Measurements from ENCODE around the gene UBA3.

Gene UBA3

DNA sequence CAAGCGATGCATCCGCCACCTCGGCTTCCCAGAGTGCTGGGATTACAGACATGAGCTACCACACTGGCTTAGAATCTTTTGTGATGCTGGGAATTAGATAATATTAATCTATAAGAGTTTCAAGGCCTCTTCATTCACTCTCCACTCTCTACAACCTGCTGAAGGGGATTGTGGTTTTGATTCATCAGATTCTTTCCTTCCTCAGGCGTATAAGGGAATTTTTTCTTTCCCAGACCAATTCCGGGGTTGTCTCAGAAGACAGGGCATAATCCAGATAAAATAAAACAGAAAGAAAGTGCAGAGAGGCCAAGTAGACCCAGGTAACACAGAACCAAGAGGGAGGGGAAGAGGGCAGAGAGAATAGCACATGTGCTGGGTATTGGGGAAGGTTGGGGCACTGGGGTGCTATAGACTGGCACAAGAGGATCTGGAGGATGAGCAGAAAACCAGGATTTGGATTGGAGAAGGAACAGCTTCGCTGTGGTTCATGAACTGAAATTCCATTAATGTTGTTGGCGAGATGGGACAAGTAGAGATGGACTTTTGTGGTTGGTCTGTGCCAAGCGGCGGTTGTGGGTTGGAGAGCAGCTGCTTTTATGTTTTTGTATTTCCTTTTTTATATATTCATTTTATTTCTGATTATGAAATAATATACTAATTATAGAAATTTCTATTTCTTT lies 17.4 kb upstream of the UBA3 start:
- DNase-seq = no peak

DNA sequence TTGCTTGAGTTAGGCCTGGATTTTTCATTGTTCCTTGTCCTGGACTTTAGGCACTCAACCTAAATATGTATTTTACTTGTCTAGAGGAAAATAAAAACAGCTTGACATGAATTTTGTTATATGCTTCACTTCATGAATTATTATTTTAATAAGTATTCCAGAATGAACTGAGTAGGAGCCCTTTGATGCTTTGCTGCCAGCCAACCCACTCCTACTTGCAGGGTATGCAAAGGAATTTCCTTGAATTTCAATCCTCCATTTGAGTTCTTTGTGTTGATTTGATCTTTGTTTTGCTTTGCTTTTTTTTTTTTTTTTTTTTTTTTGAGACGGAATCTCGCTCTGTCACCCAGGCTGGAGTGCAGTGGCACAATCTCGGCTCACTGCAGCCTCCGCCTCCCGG lies 16.1 kb upstream of the UBA3 start:
- no peak for DNase-seq

DNA sequence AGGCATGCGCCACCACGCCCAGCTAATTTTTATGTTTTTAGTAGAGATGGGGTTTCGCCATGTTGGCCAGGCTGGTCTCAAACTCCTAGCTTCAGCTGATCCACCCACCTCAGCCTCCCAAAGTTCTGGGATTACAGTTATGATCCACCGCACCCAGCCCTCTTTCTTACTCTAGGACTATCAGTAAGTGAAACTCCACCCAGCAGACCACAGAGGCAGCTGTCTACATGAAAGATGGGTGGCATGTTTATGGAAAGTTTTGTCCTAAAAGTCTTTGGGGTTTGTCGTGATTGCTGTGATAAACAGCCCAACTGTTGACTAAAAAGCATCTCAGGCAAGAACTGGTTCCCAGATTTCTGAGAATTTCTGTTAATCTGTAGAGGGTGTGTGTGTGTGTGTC lies 15.5 kb upstream of the UBA3 start:
- DNase-seq = peak; percentile 85

DNA sequence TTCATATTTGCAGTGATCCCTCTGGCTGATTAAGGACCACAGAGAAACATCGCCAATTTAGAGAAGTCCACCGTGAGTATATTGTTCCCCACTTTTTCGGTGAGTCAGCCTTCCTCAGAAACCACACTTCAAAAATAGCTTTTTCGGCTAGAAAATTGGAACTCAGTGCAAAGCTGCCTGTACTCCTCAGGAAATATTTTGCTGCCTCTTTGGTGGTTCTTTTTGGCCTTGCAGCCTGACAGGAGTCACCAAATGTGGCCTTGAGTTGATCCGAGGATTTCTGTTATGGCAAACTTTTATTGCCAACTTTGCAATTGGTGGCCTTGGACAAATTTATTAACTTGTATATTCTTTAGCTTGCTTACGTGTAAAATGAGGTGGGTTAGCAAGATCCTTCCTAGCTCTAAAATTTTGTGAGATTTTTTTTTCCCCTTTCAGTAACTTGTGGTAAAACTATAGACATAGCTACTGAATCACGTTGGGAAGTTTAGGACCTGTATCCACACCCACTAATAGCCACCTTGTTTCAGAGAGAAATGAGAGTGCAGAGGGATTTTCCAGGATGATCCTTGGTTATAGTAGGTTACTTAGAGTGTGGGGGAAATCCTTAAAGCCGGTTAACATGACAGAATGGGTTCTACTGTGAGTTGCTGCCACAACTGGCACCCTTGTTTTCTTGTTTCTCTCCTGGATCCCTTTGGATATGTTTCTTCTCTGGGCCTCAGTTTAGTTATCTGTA lies 14.5 kb upstream of the UBA3 start:
- peak; percentile 90 for DNase-seq

DNA sequence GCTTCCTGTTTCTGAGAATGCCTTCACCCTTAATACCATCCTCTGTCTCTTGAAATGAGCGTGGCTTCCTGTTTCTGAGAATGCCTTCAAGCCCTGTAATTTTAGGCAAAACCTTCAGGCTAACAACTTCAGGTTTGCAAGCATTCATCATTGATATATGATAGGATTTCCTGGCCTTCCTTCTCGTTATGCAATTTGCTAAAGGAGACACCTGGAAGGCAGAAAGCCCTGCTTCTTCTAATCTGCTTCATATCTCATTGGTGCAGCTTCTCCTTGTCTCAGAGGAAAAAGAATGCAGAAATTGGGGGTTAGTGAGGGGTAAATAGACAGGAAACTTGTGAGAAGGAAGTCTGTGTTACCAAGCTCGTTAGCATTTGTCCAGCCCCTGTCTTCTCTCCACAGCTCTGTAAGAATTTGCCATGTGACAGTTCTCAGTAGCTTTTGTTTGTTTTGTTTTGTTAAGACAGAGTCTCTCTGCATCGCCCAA lies 11.9 kb upstream of the UBA3 start:
- peak; percentile 83 for DNase-seq

DNA sequence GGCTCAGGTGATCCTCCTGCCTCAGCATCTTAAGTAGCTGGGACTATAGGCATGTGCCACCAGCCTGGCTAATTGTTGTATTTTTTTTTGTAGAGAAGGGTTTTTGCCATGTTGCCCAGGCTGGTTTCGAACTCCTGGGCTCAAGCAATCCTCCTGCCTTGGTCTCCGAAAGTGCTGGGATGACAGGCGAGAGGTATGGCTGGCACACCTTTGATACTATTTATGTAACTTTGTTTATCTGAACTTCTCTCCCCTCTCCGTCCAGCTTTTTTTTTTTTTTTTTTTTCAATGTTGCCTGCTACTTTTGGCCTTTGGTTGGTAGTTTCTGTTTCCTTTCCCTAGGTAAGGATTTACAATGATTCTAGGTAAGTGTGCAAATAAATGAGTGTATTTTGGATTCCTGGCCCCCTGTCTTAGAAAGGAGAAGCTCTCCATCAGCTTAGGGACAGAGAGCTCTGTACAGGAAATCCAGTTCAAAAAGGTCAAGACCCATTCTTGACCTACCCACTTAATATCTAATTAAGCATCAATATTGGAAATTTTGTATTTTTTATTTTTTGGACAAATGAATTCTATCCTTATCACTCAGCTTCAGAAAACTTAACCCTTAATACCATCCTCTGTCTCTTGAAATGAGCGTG lies 11.3 kb upstream of the UBA3 start:
- no peak for DNase-seq

DNA sequence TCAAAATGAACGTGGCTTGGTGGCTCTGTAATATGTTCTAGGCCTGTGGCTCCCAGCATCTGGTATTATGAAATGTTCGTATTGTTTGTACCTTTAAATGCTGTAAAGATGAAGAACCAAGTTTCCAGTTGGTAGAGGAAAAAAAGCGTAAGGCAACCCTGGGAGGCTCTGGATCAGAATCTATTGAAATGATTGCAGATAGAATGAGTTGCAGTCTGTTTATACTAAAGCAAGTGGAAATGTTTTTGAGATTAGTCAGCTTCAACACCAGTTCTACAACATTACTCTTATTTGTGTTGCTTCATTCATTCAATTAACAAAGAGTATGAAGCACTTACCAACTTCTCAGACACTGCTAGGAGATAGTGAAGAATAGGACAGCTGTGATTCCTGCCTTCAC lies 9.9 kb upstream of the UBA3 start:
- DNase-seq = no peak

DNA sequence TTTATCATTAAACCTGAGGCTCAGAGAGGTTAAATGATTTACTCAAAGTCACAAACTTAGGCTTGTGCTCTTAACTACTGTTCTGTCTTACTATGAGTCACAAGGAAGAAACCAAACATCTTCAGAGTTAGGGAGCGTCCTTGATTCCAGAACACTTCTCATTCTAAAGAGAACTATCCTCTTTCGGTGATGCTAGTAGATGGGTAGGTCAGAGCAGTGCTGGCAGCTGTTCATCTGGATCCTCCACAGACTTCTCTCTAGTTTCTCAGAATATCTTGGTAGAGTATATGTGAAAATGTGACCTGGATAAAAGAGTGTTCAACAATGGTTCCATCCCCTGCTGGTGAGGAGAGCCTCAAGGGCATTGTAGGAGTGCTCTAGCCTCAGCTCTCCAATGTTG lies 7.9 kb upstream of the UBA3 start:
- no peak for DNase-seq

DNA sequence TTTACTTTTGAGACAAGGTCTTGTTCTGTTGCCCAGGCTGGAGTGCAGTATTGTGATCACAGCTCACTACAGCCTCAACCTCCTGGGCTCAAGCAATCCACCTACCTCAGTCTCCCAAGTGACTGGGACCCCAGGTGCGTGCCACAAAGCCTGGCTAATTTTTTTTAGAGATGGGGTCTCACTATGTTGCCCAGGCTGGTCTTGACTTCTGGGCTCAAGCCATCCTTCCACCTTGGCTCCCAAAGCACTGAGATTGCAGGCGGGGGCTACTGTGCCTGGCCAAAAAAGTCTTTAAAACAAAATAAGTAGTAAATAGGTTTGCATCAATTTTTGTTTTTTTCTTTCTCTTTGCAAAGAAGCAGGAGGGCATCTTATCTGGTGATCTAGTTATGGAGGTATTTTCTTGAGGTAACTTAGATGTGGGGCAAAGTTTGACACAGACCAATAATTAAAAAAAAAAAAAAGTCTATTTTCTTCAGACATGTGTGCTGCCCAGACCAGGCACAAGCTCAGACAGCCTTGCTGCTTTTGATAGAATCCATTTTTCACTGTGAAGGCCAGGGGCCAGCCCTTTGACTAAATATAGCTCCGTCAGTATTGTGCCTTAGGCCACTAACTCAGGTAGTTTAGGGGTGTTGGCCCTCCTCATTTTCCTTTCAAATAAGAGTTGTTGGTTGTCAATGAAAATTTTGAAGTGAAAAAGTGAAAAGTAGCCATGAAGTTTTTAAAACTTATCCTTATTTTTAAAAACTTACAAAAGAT lies 7.0 kb upstream of the UBA3 start:
- DNase-seq = no peak

DNA sequence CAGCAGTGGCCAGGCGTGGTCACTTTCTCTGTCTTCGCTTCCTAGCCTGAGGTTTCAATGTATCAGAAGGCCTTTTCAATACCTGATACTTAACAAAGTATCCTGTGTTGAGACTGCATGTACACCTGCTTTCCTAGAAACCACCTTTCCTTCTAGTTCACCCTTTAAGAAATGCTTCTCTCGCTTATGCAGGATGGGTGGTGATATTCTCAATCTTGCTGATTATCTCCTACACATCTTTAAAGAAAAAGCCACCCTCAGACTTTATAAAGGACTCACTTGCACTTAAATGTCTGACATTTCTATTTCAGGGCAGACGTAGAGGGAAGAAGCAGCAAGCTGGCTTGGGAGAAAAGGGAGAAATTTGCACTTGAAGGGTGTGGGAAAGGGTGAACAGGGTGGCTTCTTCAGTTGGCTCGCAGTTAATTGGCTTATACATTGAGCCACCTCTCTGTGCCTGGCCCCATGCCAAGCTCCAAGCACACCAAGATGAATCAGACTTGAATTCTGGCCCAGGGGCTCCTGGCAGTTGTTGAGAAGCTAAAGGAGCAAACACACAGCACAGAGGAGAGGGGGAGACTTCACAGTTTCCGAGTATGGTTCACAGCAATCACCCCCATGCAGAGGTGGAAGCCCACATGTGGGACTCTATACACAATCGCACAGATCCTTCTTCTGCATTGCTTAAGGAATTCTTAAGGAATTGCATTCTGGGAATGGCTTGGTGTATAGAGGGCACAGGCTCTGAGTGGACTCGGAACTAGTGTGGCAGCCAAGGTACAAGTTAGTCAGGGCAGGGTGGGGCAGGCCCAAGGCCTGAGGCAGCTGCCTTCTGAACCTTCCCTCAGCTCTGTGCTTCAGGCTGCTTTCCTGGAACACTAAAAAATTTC lies 5.9 kb upstream of the UBA3 start:
- DNase-seq = peak; percentile 92

DNA sequence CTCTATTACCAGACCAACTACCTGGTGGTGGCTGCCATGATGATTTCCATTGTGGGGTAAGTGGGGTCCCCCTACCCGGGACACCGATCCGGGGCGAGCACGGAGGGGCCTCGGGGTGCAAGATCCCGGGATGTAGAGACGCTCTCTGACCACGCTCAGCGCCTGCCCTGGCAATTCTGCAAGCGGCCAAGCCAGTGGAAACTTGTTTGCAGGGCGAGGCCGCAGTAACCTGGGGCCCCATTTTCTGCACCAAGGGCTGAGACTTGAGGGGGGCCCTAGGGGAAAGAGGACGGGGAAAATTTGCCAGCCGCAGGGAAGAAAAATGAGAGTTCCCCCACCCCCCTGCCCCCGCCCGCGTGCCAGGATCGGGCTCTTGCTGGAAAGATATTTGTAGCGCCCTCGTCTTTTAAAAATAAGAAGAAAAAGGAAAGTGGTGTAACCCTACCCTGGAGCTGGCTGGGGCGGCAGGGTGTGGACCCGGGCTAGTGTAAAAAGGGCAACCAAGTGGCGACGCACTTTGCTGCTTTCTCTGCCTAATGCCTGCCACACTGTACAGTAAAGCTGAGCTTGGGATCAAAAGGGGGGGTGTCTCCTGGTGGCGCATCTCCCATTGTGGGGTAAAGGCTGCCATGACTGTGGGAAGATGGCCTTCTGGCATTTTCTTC lies 5.1 kb upstream of the UBA3 start:
- peak; percentile 54 for DNase-seq

DNA sequence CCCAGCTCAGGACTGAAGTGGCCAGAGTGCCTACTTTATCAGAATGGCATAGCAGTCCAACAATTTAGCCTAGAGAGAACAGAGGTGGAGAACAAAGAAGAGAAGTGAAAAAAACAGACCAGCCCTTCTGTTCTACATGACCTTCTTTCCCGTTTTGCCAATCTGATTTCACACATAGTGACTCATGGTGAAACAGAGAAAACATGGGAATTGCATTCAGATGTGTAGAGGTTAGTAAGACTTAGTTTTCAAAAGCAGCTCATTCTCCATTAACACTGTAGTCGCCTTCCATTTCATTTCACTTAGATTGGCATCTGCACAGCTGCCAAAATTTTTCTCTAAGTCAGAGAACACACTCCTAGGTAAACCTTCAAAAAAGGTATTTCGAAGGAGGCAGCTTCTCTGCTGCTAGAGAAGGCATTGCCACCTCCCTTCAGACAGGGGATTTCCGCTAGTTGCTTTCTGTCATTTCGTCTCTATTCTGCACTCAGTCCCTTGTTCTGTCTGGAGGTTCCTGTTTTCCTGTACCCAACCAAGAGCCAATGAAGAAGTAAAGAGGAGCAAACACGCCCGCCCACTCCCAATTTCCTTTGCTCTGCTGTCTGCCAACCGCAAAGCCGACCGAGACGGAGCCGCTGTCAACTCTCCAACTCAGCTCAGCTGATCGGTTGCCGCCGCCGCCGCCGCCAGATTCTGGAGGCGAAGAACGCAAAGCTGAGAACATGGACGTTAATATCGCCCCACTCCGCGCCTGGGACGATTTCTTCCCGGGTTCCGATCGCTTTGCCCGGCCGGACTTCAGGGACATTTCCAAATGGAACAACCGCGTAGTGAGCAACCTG lies 4.4 kb upstream of the UBA3 start, which contains the start of gene ARL6IP5:
Gene ARL6IP5, plus strand, starts transcription at position 612 of the 842 bp plus-strand sequence. Its CDS starts 111 bp downstream, at position 723.
- DNase-seq = peak; percentile 99

DNA sequence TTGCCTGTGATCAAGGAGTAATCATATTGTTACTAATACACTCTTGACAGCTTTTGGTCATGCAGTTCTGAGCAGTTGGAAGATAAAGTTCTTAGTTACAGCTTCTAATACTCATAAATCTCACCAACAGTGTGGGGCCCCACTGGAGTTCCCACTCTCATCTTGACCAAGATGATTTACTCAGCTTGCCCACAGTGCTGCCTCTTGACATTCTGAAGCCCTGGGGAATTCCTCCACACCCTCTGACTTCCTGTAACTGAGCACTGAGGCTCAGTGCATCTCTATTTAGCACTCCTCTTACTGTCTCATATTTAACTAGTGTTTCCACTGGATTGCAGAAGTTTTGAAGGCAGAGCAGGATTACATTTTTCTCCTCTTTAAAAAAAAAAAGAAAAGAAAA lies 2.6 kb upstream of the UBA3 start:
- peak; percentile 58 for DNase-seq

DNA sequence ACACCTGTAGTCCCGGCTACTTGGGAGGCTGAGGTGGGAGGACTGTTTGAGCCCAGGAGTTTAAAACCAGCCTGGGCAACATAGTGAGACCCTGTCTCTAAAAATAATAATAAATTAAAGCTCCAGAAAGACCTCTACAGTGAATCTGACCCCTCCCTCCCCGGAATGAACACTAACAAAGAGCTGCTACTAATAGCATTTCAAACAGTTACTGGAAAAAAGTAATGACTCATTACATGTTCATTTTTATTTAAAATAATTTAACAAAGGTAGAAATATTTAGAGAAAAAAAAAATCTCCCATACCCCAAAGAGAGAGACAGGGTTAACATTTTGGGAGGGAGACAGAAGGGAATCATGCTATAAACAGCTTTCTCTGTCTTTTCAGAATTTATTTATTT lies 2.2 kb upstream of the UBA3 start:
- no peak for DNase-seq

DNA sequence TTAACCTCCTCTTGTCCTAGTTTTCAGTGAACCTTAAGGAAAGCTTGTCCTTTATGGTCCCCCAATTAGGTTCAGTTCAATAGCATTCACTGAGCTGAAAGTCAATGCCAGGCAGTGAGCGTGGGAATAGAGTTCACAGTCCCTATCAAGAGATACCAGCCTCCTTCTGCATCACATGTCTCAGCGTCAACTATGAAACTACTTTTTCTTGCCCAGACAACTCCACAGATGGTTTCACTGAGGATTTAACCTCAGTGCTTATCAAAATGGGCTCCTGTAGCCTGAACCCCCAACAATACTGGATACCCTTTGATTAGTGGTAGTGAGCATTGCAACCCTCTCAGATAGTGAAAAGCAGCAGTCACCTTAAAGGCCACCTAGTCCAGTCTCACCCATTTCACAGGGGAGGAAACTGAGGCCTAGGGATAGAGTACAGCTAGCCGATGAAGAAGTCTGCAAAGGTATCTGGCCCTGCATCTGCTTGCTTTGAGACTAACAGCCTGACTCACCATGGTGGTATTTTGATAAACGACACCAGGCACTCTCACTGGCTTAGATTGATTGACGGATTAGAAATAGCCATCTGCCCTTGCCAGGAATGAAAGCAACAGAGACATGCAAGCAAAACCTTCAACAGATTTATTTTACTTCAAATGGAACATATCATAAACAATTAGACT lies 1.6 kb upstream of the UBA3 start:
- DNase-seq = peak; percentile 79

DNA sequence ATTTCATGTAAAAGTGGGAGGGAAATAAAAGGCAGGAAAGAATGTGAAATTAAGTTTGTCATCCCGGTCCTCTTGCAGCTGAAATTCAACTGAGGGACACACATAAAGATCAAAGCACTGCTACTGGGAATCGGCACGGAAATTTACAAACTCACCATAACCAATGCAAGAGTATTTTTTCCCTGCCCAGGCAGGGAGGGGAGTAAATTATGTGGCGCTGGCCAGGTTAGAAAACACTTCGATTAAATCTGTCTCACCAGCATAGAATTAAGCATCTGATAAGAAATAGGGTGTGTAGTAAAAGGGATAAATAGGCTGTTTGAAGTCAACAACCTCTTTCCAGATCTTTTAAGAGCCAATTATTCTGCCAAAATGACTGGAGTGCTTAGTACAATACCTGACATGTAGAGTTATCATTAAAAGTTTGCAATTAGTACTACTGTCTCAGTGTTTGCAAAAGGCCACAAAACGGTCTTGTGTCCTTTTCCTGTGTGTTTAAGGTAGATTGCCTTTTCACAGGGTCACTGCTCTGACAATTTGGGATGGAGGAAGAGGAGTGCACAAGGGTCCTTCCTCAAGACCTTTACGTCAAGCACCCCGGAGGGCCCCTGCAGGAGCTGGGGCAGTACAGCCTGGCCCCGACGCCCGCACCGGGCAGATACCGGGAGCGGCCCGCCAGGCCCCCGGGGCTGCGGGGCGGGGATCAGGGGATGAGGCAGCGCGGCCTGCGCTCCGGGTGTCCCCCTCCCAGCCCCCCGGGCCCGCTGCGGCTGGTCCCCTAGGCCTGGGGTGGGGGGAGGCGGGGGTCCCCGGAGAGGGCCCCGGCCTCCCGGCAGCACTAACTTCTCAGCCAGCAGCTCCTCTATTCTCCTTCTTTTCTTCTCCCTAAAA lies 651 bp downstream of the UBA3 start:
- DNase-seq = peak; percentile 44

DNA sequence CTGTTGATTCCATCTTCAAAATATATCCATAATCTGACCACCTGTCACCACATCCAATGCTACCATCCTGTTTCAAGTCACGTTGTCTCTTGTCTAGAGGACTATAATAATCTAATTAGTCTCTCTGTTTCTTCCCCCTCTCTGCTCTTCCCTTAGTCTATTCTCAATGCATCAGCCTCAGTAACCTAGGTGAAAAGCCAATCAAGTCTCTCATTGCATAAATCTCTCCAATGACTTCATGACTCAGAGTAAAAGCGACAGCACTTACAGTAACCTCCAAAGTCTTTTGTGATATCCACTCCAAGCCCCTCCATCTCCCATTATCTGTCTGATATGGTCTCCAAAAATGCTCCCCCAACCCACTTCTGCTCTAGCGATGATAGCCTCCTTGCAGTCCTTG lies 7.2 kb downstream of the UBA3 start:
- DNase-seq = no peak

DNA sequence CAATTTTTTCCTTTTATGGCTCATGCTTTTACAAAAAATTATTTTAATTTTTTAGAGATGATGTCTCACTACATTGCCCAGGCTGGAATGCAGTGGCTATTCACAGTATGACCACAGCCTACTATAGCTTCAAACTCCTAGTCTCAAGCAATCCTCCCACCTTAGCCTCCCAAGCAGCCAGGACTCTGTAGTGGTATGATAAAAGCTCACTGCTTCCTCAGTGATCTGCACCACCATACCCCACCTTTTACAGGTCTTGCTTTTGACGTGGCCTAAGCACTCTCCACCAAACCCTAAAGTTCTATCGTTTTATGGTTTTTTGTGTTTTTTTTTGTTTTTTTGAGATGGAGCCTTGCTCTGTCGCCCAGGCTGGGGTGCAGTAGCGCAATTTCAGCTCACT lies 14.0 kb downstream of the UBA3 start:
- DNase-seq = no peak

Measured in hematopoietic multipotent progenitor cell treated with erythropoietin and hydrocortisone succinate and interleukin-3 and kit ligand, for 4 days (in vitro differentiated cells).